IMR-90 (cell line): ENCODE measurements around the gene SLC15A3. TPM values are rescaled to one million over a fixed set of nuclear protein-coding genes. Genes with fewer than 3 reads are reported as not detected.

Experiments used
- ATAC-seq: fragments of 200-7000 bp; cut with Tn5 transposase; 2 replicates; pipeline ENCODE4 v1.9.1; 2020; ENCODE audit warnings: low read depth, mild to moderate bottlenecking, moderate library complexity
- BruUV-seq: library from RNA; stranded (reverse); fragments of 400-500 nt; replicated peaks from 2 replicates; lab custom pipeline; 2021; lab: Mats Ljungman, UMichigan
- CTCF ChIA-PET: fragments of 300-600 bp; formaldehyde crosslinking; extraction: SDS; loops from one replicate; lab custom pipeline; 2021; ENCODE audit warnings: antibody characterized with exemption; lab: Yijun Ruan, JAX
- POLR2A ChIA-PET: fragments of 300-600 bp; sonication (Branson Sonifier 250); formaldehyde crosslinking; loops from one replicate; lab custom pipeline; 2022; ENCODE audit warnings: antibody characterized with exemption; ENCODE audit not compliant: unreplicated experiment; lab: Charles Lee
- DNase-seq: peaks from one replicate; pipeline ENCODE4 v3.0.0; 2013
- H2AFZ ChIP-seq: replicated peaks from 2 replicates; pipeline ENCODE3; 2013; ENCODE audit warnings: low read length, mild to moderate bottlenecking; ENCODE audit not compliant: poor library complexity
- H2AK5ac ChIP-seq: 2 replicates; pipeline ENCODE4 v1.6.1; 2013; ENCODE audit warnings: low read depth, low read length, inconsistent platforms
- H2AK9ac ChIP-seq: replicated peaks from 2 replicates; pipeline ENCODE3; 2013; ENCODE audit warnings: mild to moderate bottlenecking, low read depth, low read length, moderate library complexity; ENCODE audit not compliant: poor library complexity
- H2BK120ac ChIP-seq: 2 replicates; pipeline ENCODE4 v1.6.1; 2013; ENCODE audit warnings: low read depth, low read length, inconsistent platforms
- H2BK15ac ChIP-seq: 3 replicates; pipeline ENCODE4 v1.6.1; 2013; ENCODE audit warnings: low read depth, low read length, inconsistent platforms
- H2BK20ac ChIP-seq: 2 replicates; pipeline ENCODE4 v1.6.1; 2013; ENCODE audit warnings: low read depth, mild to moderate bottlenecking, inconsistent platforms, low read length, moderate library complexity
- H2BK5ac ChIP-seq: 2 replicates; pipeline ENCODE4 v1.6.1; 2013; ENCODE audit warnings: mild to moderate bottlenecking, low read depth, low read length, inconsistent platforms; ENCODE audit not compliant: poor library complexity, severe bottlenecking
- H3K14ac ChIP-seq: replicated peaks from 2 replicates; pipeline ENCODE4 v1.6.1; 2013; ENCODE audit warnings: low read depth, low read length, inconsistent platforms
- H3K18ac ChIP-seq: 2 replicates; pipeline ENCODE4 v1.6.1; 2013; ENCODE audit warnings: low read depth, low read length, control low read depth
- H3K23ac ChIP-seq: 2 replicates; pipeline ENCODE4 v1.6.1; 2013; ENCODE audit warnings: low read depth, low read length, inconsistent platforms
- H3K27ac ChIP-seq: 2 replicates; pipeline ENCODE4 v1.5.1; 2013; ENCODE audit warnings: mild to moderate bottlenecking, control low read depth, low read length; ENCODE audit not compliant: insufficient read depth
- H3K27me3 ChIP-seq: 2 replicates; pipeline ENCODE4 v1.6.1; 2013; ENCODE audit warnings: low read length; ENCODE audit not compliant: control insufficient read depth, insufficient read depth
- H3K36me3 ChIP-seq: 2 replicates; pipeline ENCODE4 v1.6.1; 2013; ENCODE audit warnings: low read length, mixed read lengths; ENCODE audit not compliant: control insufficient read depth, insufficient read depth
- H3K4ac ChIP-seq: 2 replicates; pipeline ENCODE4 v1.6.1; 2013; ENCODE audit warnings: low read depth, low read length, inconsistent platforms
- H3K4me1 ChIP-seq: 2 replicates; pipeline ENCODE4 v1.6.1; 2013; ENCODE audit warnings: low read length, mixed read lengths; ENCODE audit not compliant: control insufficient read depth, insufficient read depth
- H3K4me2 ChIP-seq: 2 replicates; pipeline ENCODE4 v1.6.1; 2013; ENCODE audit warnings: low read depth, mild to moderate bottlenecking, control low read depth, low read length, moderate library complexity
- H3K4me3 ChIP-seq: 2 replicates; pipeline ENCODE4 v1.5.1; 2013; ENCODE audit warnings: low read depth, mild to moderate bottlenecking, control low read depth, low read length, moderate library complexity; ENCODE audit not compliant: insufficient read depth
- H3K56ac ChIP-seq: 2 replicates; pipeline ENCODE4 v1.6.1; 2013; ENCODE audit warnings: low read length, inconsistent platforms; ENCODE audit not compliant: insufficient read depth; ENCODE audit errors: extremely low read depth
- H3K79me1 ChIP-seq, 2 experiments: 2 replicates each; pipeline ENCODE4 v1.6.1; 2013; ENCODE audit warnings: low read length in 2 of 2, inconsistent platforms in 1 of 2, low read depth in 1 of 2
- H3K9ac ChIP-seq: 2 replicates; pipeline ENCODE4 v1.6.1; 2013; ENCODE audit warnings: low read depth, low read length, control low read depth
- H3K9me1 ChIP-seq: 2 replicates; pipeline ENCODE4 v1.6.1; 2013; ENCODE audit warnings: low read length, inconsistent platforms; ENCODE audit not compliant: insufficient read depth
- H3K9me3 ChIP-seq: 2 replicates; pipeline ENCODE4 v1.6.1; 2013; ENCODE audit warnings: low read length; ENCODE audit not compliant: control insufficient read depth, insufficient read depth
- H4K20me1 ChIP-seq: 2 replicates; pipeline ENCODE4 v1.6.1; 2013; ENCODE audit warnings: low read length, inconsistent platforms; ENCODE audit not compliant: insufficient read depth
- H4K5ac ChIP-seq: 2 replicates; pipeline ENCODE4 v1.6.1; 2013; ENCODE audit warnings: mild to moderate bottlenecking, low read depth, low read length, control low read depth
- H4K8ac ChIP-seq, 2 experiments: 2 replicates each; pipeline ENCODE4 v1.6.1; 2013; ENCODE audit warnings: low read depth in 2 of 2, low read length in 2 of 2, control low read depth in 1 of 2, inconsistent platforms in 1 of 2
- H4K91ac ChIP-seq: 2 replicates; pipeline ENCODE4 v1.6.1; 2013; ENCODE audit warnings: low read depth, low read length, inconsistent platforms; ENCODE audit not compliant: insufficient read depth
- CEBPB ChIP-seq: IDR thresholded peaks from 2 replicates; pipeline ENCODE4 v1.6.1; 2012; ENCODE audit warnings: low read depth, low read length, improper control_type of control experiment
- MAFK ChIP-seq: IDR thresholded peaks from 2 replicates; pipeline ENCODE4 v1.6.1; 2012; ENCODE audit warnings: low read depth, low read length, improper control_type of control experiment
- MAZ ChIP-seq: IDR thresholded peaks from 2 replicates; pipeline ENCODE4 v1.6.1; 2012; ENCODE audit warnings: low read depth, mild to moderate bottlenecking, low read length, improper control_type of control experiment, moderate library complexity, borderline replicate concordance
- MXI1 ChIP-seq: IDR thresholded peaks from 2 replicates; pipeline ENCODE4 v1.6.1; 2012; ENCODE audit warnings: low read depth, mild to moderate bottlenecking, low read length, moderate library complexity, borderline replicate concordance
- POLR2A ChIP-seq: IDR thresholded peaks from 2 replicates; pipeline ENCODE4 v1.6.1; 2012; ENCODE audit warnings: mild to moderate bottlenecking, low read depth, low read length
- RFX5 ChIP-seq: IDR thresholded peaks from 2 replicates; pipeline ENCODE4 v1.8.0; 2012; ENCODE audit warnings: low read depth, mild to moderate bottlenecking, low read length, moderate library complexity
- SMC3 ChIP-seq: fragments of 150-350 bp; IDR thresholded peaks from 2 replicates; pipeline ENCODE4 v1.6.1; 2016; ENCODE audit warnings: low read depth, mild to moderate bottlenecking, antibody characterized with exemption, low read length, moderate library complexity
- WGBS, 2 experiments: methylation state at CpG; one replicate each; pipeline versions ENCODE4 v1.1.5 to v1.1.7; 2013; ENCODE audit warnings: missing lambda C conversion rate in 2 of 2; ENCODE audit not compliant: insufficient read length in 1 of 2; ENCODE audit errors: extremely low coverage in 2 of 2; 5-methylcytosine and 5-hydroxymethylcytosine counted together
- dilution Hi-C: fragments of 300-500 bp; cut with HindIII; formaldehyde crosslinking; loops from one replicate; pipeline ENCODE4 v1.14.3; 2018; ENCODE audit warnings: low sequenced_read_pairs; ENCODE audit not compliant: unreplicated experiment
- in situ Hi-C: fragments of 300-500 bp; cut with MboI; formaldehyde crosslinking; loops from 3 replicates; pipeline ENCODE4 v1.14.3; 2019; ENCODE audit warnings: low sequenced_read_pairs, inconsistent platforms, mixed read lengths
- intact Hi-C: fragments of 100-400 bp; cut with micrococcal nuclease; formaldehyde crosslinking; loops from 2 replicates; pipeline ENCODE4 v1.10.0; 2022
- polyA plus RNA-seq, 3 experiments: library from polyadenylated mRNA; depleted of rRNA; stranded (reverse); fragments of >200 nt; gene quantifications; 2 replicates each; pipeline ENCODE4 v1.2.3, GENCODE V29; 2012; ENCODE audit warnings: low replicate concordance in 1 of 3
- total RNA-seq: library from RNA; depleted of rRNA; stranded (reverse); fragments of >200 nt; gene quantifications from 2 replicates; pipeline ENCODE4 v1.2.3, GENCODE V29; 2012
- TF ChIP-seq, protein P1 (sequence below): fragments of 150-350 bp; IDR thresholded peaks from 2 replicates; pipeline ENCODE4 v1.6.1; 2017; ENCODE audit warnings: mild to moderate bottlenecking, antibody characterized with exemption, low read length, low read depth

The SLC15A3 gene
- total and polyA plus RNA-seq, 2 of the 4 experiments (the other 2 are of a cell fraction) = 3.2 to 4.4 TPM

DNA sequence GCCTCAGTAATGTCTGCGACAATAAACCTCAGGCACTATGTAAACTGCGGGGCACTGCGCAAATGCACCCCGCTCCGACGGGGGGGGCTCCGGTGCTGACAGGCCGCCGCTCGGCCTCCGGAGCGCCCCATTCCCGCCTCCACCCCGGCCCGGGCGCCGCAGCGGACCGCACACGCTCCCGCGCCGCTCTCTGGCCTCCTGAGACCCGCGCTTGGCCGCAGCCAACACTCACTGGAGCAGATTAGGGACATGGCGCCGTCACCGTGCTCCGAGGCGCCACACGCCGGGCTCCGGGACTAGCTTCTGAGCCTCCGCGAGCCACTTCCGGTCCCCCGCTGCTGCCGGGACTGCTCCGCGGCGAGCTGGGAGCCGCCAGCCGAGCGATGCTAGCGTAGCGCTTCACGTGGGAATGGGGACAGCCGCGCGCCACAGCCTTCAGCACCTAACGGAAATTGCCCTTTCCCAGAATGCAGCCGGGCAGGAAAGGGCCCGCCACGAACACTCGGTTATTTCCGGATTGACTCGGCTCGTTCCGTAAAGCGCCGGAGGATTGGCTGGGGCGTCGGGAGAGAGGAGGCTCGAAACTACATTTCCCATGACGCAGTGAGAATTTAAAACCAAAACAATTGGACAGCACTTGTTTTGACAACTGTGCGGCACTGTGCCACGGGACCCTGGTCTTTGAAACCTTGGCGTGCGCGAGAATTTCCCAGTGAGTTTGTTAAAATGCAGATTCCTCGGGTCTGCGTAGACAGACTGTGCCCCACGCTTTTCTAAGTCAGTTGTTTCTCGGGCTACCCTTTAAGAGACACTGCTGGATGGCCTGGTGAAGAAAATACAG is 45.6 kb downstream of the SLC15A3 start, which contains the start of gene PRPF19:
TSS of gene PRPF19 (minus strand) at position 454 of the 841 bp plus-strand sequence. CDS start at position 251, 203 bp downstream.
- 0% methylated on average over 31 of the region's 75 CpGs; no CpG with 5 or more reads in 1 of the 2 experiments for WGBS, 2 experiments
- peak within 1 kb of the TSS; percentile 46 for H3K23ac ChIP-seq
- H3K27me3 ChIP-seq = peaks cover 10% of the 10 kb centered on the region
- ChIA-PET POLR2A (no interaction called here), CTCF (interaction anchor here (2.6 kb wide), 1 partner anchor 75 kb away, joined by 12 read pairs; no protein-coding TSS in a partner anchor)
- no TSS peak for BruUV-seq
- 0 out of 2 replicates have a peak within 1 kb of the TSS, but pooled peaks have one; percentile 33 for H4K91ac ChIP-seq
- peak within 1 kb of the TSS; percentile 22; the same call in 1 of the 2 replicates for H3K14ac ChIP-seq
- no peak for TF ChIP-seq RFX5
- TF ChIP-seq MAFK = 0 out of 2 replicates have a peak, but pooled peaks have one; percentile 5
- TF ChIP-seq SMC3 = no peak
- TF ChIP-seq MAZ = peak; percentile 22; the same call in 1 of the 2 replicates
- TF ChIP-seq MXI1 = peak; percentile 91
- TF ChIP-seq POLR2A = peak; percentile 82
- TF ChIP-seq, protein P1, sequence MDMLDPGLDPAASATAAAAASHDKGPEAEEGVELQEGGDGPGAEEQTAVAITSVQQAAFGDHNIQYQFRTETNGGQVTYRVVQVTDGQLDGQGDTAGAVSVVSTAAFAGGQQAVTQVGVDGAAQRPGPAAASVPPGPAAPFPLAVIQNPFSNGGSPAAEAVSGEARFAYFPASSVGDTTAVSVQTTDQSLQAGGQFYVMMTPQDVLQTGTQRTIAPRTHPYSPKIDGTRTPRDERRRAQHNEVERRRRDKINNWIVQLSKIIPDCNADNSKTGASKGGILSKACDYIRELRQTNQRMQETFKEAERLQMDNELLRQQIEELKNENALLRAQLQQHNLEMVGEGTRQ = peak; percentile 78
- no peak for TF ChIP-seq CEBPB
- peak; percentile 98 for ATAC-seq
- peak within 1 kb of the TSS; percentile 52 for H3K4ac ChIP-seq
- peak within 1 kb of the TSS; percentile 74 for H3K27ac ChIP-seq
- H3K4me2 ChIP-seq = peak within 1 kb of the TSS; percentile 95
- no peaks in the 10 kb centered on the region for H3K9me3 ChIP-seq
- H2BK20ac ChIP-seq = no peak within 1 kb of the TSS
- peak within 1 kb of the TSS; percentile 69 for H3K4me3 ChIP-seq
- peak within 1 kb of the TSS; percentile 56 for H3K56ac ChIP-seq
- peak within 1 kb of the TSS; percentile 18 to 77 for H4K8ac ChIP-seq
- H3K9ac ChIP-seq = peak within 1 kb of the TSS; percentile 72
- no peak within 1 kb of the TSS for H2BK15ac ChIP-seq
- H3K9me1 ChIP-seq = no peaks in the 10 kb centered on the region
- peak within 1 kb of the TSS; percentile 2; the same call in 1 of the 2 replicates for H2BK120ac ChIP-seq
- in situ Hi-C loops = loop anchor here (25.0 kb wide), 1 partner anchor 1319 kb away; no protein-coding TSS in a partner anchor
- peak; percentile 92 for DNase-seq
- H2AK9ac ChIP-seq = peak within 1 kb of the TSS; percentile 73
- peak within 1 kb of the TSS; percentile 27 for H4K5ac ChIP-seq
- peaks cover 3% of the 10 kb centered on the region; the same call in 1 of the 2 replicates for H3K4me1 ChIP-seq
- H3K79me1 ChIP-seq = peaks cover 6 to 44% of the 10 kb centered on the region in 2 experiments; a peak in 3 of 4 replicates
- H2BK5ac ChIP-seq = peak within 1 kb of the TSS; percentile 53
- intact Hi-C loops = loop anchor here (5.0 kb wide), 1 partner anchor 266 kb away; no protein-coding TSS in a partner anchor
- peak within 1 kb of the TSS; percentile 92 for H2AFZ ChIP-seq
- H2AK5ac ChIP-seq = peak within 1 kb of the TSS; percentile 5
- dilution Hi-C loops = no loop called here
- H3K36me3 ChIP-seq = peaks cover 18% of the 10 kb centered on the region
- peaks cover 30% of the 10 kb centered on the region for H4K20me1 ChIP-seq
- H3K18ac ChIP-seq = 0 out of 2 replicates have a peak within 1 kb of the TSS, but pooled peaks have one; percentile 38
